GM15510 (cell line): ENCODE data around the gene XPO5.

ENCODE experiments used
- POLR2A ChIP-seq: IDR thresholded peaks from 3 replicates; pipeline ENCODE4 v1.6.1; 2011; ENCODE audit warnings: borderline replicate concordance; ENCODE audit not compliant: insufficient read length; ENCODE audit errors: extremely low read depth

XPO5 gene

GRCh38 chr6:43508481-43509141 lies 67.2 kb downstream of the XPO5 start:
- TF ChIP-seq POLR2A = no peak

- TF ChIP-seq POLR2A = no peak
These were observed 69.0 kb downstream of the XPO5 start for GRCh38 chr6:43506667-43507471.

- no peak for TF ChIP-seq POLR2A
These were observed 69.7 kb downstream of the XPO5 start for GRCh38 chr6:43506171-43506570.

GRCh38 chr6:43505718-43506117 lies 70.1 kb downstream of the XPO5 start:
- no peak for TF ChIP-seq POLR2A

- TF ChIP-seq POLR2A = no peak
These were observed 70.9 kb downstream of the XPO5 start for GRCh38 chr6:43504756-43505593.

GRCh38 chr6:43503443-43503842 lies 72.4 kb downstream of the XPO5 start:
- TF ChIP-seq POLR2A = no peak

- no peak for TF ChIP-seq POLR2A
These were observed 73.2 kb downstream of the XPO5 start for GRCh38 chr6:43502666-43503065.

- TF ChIP-seq POLR2A = no peak
These were observed 74.9 kb downstream of the XPO5 start for GRCh38 chr6:43500921-43501320.

GRCh38 chr6:43499028-43499815 lies 76.6 kb downstream of the XPO5 start:
- TF ChIP-seq POLR2A = no peak

- TF ChIP-seq POLR2A = no peak
These were observed 78.1 kb downstream of the XPO5 start for GRCh38 chr6:43497689-43498088.

- TF ChIP-seq POLR2A = no peak
These were observed 78.8 kb downstream of the XPO5 start for GRCh38 chr6:43497129-43497396.

GRCh38 chr6:43496370-43497128 lies 79.3 kb downstream of the XPO5 start:
- TF ChIP-seq POLR2A = no peak

GRCh38 chr6:43495409-43495941 lies 80.4 kb downstream of the XPO5 start:
- TF ChIP-seq POLR2A = no peak

- TF ChIP-seq POLR2A = no peak
These were observed 81.1 kb downstream of the XPO5 start for GRCh38 chr6:43494766-43495165.
